ENCODE results near the gene FXR2. TPM values are rescaled to one million over a fixed set of nuclear protein-coding genes. Genes with fewer than 3 reads are reported as not detected.

FXR2 gene
- total RNA-seq, 1 experiment from 2014 or later, result 49.7 TPM

- ATAC-seq, result no peak
- 0 out of 2 replicates have a peak overlapping the region, but pooled peaks have one; percentile 98 for H3K9ac ChIP-seq (ENCODE audit: low read length)
- CTCF ChIA-PET, result interaction anchor here (0.6 to 2.4 kb wide), 22 partner anchors 10 to 514 kb away, joined by 3 to 37 read pairs (median 4); partner anchors contain the start of genes CD68, NEURL4, SLC2A4 and TMEM102
- peaks cover 10 to 13% of the 10 kb centered on the region in 2 experiments; a peak in 3 of 4 replicates for H3K36me3 ChIP-seq (ENCODE audit: control insufficient read depth in 1 of 2, insufficient read depth in 2 of 2, low read length in 2 of 2)
- H2AFZ ChIP-seq (ENCODE audit: low read depth, low read length, poor library complexity, severe bottlenecking), result no peak overlapping the region
- H3K27ac ChIP-seq (ENCODE audit: low read depth, low read length), result peak overlapping the region; percentile 86
- H3K79me2 ChIP-seq (ENCODE audit: insufficient read depth, low read length), result peaks cover 31% of the 10 kb centered on the region
- H3K27me3 ChIP-seq (ENCODE audit: insufficient read depth, low read length), result no peaks in the 10 kb centered on the region
- H3K4me3 ChIP-seq (replicated peaks in 1 of 2; ENCODE audit: low read depth in 1 of 2, low read length in 2 of 2), result no peak overlapping the region; a peak in 1 of 4 replicates
- TF ChIP-seq JUND (IDR thresholded peaks at IDR 0.05) (no peak), FOSL1 (IDR thresholded peaks at IDR 0.05; ENCODE audit: low read depth) (no peak), SRF (IDR thresholded peaks at IDR 0.05; ENCODE audit: low read depth) (no peak), SP1 (IDR thresholded peaks at IDR 0.05; ENCODE audit: low read depth) (no peak), ZFX (IDR thresholded peaks at IDR 0.05) (0 out of 2 replicates have a peak, but pooled peaks have one; percentile 47), REST (IDR thresholded peaks at IDR 0.05; ENCODE audit: low read depth) (no peak), CTCF (IDR thresholded peaks at IDR 0.05 in 2 of 3, conservative IDR thresholded peaks at IDR 0.05 in 1 of 3; ENCODE audit: borderline replicate concordance in 1 of 3, insufficient read depth in 1 of 3, low read depth in 2 of 3, low read length in 2 of 3) (no peak), POLR2A (IDR thresholded peaks at IDR 0.05; ENCODE audit: borderline replicate concordance, extremely low read depth, insufficient read depth, insufficient read length) (no peak)
- POLR2A ChIA-PET, result interaction anchor here (1.1 to 2.0 kb wide), 7 partner anchors 12 to 128 kb away, joined by 3 to 6 read pairs (median 4); partner anchors contain the start of genes POLR2A, TMEM102 and TP53
- H3K9me2 ChIP-seq (ENCODE audit: insufficient read depth), result no peaks in the 10 kb centered on the region
- DNase-seq (ENCODE audit: low read depth, low spot score), result no peak
- no peaks in the 10 kb centered on the region for H3K9me3 ChIP-seq (ENCODE audit: control insufficient read depth in 1 of 2, insufficient read depth in 1 of 2, low read depth in 1 of 2, low read length in 2 of 2)
- peaks cover 27 to 55% of the 10 kb centered on the region in 2 experiments for H3K4me1 ChIP-seq (ENCODE audit: control insufficient read depth in 1 of 2, insufficient read depth in 2 of 2, low read length in 2 of 2)
- H4K20me1 ChIP-seq (ENCODE audit: insufficient read depth), result no peaks in the 10 kb centered on the region
- no TSS peak for BruUV-seq (replicated peaks)
- intact Hi-C loops (cut with micrococcal nuclease), result loop anchor here (2.0 to 10.0 kb wide), 3 partner anchors 75 to 123 kb away; partner anchors contain the start of genes CHRNB1, POLR2A and SLC35G6
- RAD21 ChIA-PET (ENCODE audit: low non-redundant PET in 1 of 2, low total read pairs in 2 of 2, uncharacterized antibody in 2 of 2, unreplicated experiment in 2 of 2), result interaction anchor here in 1 of 2 experiments (1.7 kb wide), 1 partner anchor 203 kb away, joined by 4 read pairs; no protein-coding TSS in a partner anchor
- H3K4me2 ChIP-seq (ENCODE audit: low read length), result peak overlapping the region; percentile 95
These were observed 55.2 kb downstream of the FXR2 start for GRCh38 chr17:7559320-7560171.
